HUES64 (cell line): Measurements from ENCODE around the gene PCBP2.

ENCODE experiments used
- H3K27ac ChIP-seq: 2 replicates; pipeline ENCODE4 v1.7.0; 2013; ENCODE audit warnings: low read depth, low read length, inconsistent platforms
- H3K27me3 ChIP-seq: 2 replicates; pipeline ENCODE4 v1.6.1; 2013; ENCODE audit warnings: mild to moderate bottlenecking, low read length; ENCODE audit not compliant: insufficient read depth
- H3K36me3 ChIP-seq: 2 replicates; pipeline ENCODE4 v1.6.1; 2013; ENCODE audit warnings: mild to moderate bottlenecking, low read length; ENCODE audit not compliant: insufficient read depth
- H3K4me1 ChIP-seq: 2 replicates; pipeline ENCODE4 v1.6.1; 2013; ENCODE audit warnings: mild to moderate bottlenecking, low read length, moderate library complexity; ENCODE audit not compliant: insufficient read depth
- H3K4me3 ChIP-seq: 2 replicates; pipeline ENCODE4 v1.5.1; 2013; ENCODE audit warnings: mild to moderate bottlenecking, low read length, moderate library complexity
- H3K9ac ChIP-seq: 2 replicates; pipeline ENCODE4 v1.6.1; 2013; ENCODE audit warnings: mild to moderate bottlenecking, low read depth, low read length
- H3K9me3 ChIP-seq: 2 replicates; pipeline ENCODE4 v1.6.1; 2013; ENCODE audit warnings: low read depth, low read length; ENCODE audit not compliant: insufficient read depth
- WGBS: fragments of 150-250, 120-280 bp; methylation state at CpG from one replicate; pipeline ENCODE4 v1.1.7; 2013; ENCODE audit warnings: missing lambda C conversion rate; 5-methylcytosine and 5-hydroxymethylcytosine counted together

The PCBP2 gene

GRCh38 chr12:53505086-53505485 is 53.2 kb downstream of the PCBP2 start:
- Histone ChIP-seq H3K36me3 (peaks cover 42% of the 10 kb centered on the region), H3K27me3 (no peaks in the 10 kb centered on the region), H3K4me1 (peaks cover 8% of the 10 kb centered on the region), H3K4me3 (no peak overlapping the region), H3K9me3 (no peaks in the 10 kb centered on the region), H3K27ac (no peak overlapping the region), H3K9ac (no peak overlapping the region)
- WGBS = 97% methylated on average over 10 of the region's 10 CpGs

- Histone ChIP-seq H3K36me3 (peaks cover 42% of the 10 kb centered on the region), H3K27ac (no peak overlapping the region), H3K27me3 (no peaks in the 10 kb centered on the region), H3K9me3 (no peaks in the 10 kb centered on the region), H3K4me3 (no peak overlapping the region), H3K4me1 (peaks cover 5% of the 10 kb centered on the region; the same call in 1 of the 2 replicates), H3K9ac (no peak overlapping the region)
- WGBS = 95% methylated on average over 19 of the region's 19 CpGs
These were observed 53.9 kb downstream of the PCBP2 start for GRCh38 chr12:53505555-53506449.

GRCh38 chr12:53506450-53506785 is 54.5 kb downstream of the PCBP2 start:
- H3K9ac ChIP-seq = no peak overlapping the region
- 80% methylated on average over 2 of the region's 2 CpGs for WGBS
- no peak overlapping the region for H3K27ac ChIP-seq
- H3K27me3 ChIP-seq = no peaks in the 10 kb centered on the region
- peaks cover 46% of the 10 kb centered on the region for H3K36me3 ChIP-seq
- no peaks in the 10 kb centered on the region for H3K9me3 ChIP-seq
- peaks cover 5% of the 10 kb centered on the region; the same call in 1 of the 2 replicates for H3K4me1 ChIP-seq
- no peak overlapping the region for H3K4me3 ChIP-seq

GRCh38 chr12:53506881-53507602 is 55.1 kb downstream of the PCBP2 start, which contains the start of gene NPFF:
Gene NPFF, minus strand, starts transcription at chr12:53507484. Its CDS starts 10 bp downstream, at chr12:53507474.
- WGBS = 88% methylated on average over 9 of the region's 9 CpGs
- Histone ChIP-seq H3K27ac (no peak within 1 kb of the TSS), H3K9me3 (no peaks in the 10 kb centered on the region), H3K9ac (peak within 1 kb of the TSS; percentile 26; the same call in 1 of the 2 replicates), H3K4me3 (no peak within 1 kb of the TSS), H3K27me3 (no peaks in the 10 kb centered on the region), H3K4me1 (no peaks in the 10 kb centered on the region; the same call in 1 of the 2 replicates), H3K36me3 (peaks cover 52% of the 10 kb centered on the region)

- Histone ChIP-seq H3K27me3 (no peaks in the 10 kb centered on the region), H3K4me1 (no peaks in the 10 kb centered on the region), H3K27ac (no peak overlapping the region), H3K9me3 (no peaks in the 10 kb centered on the region), H3K4me3 (no peak overlapping the region), H3K36me3 (peaks cover 57% of the 10 kb centered on the region), H3K9ac (no peak overlapping the region)
- 82% methylated on average over 4 of the region's 4 CpGs for WGBS
These were observed 55.6 kb downstream of the PCBP2 start for GRCh38 chr12:53507603-53507885.

- no peaks in the 10 kb centered on the region for H3K27me3 ChIP-seq
- H3K27ac ChIP-seq = no peak overlapping the region
- H3K36me3 ChIP-seq = peaks cover 64% of the 10 kb centered on the region
- no peak overlapping the region for H3K9ac ChIP-seq
- no peak overlapping the region for H3K4me3 ChIP-seq
- no peaks in the 10 kb centered on the region for H3K4me1 ChIP-seq
- 40% methylated on average over 7 of the region's 7 CpGs for WGBS
- no peaks in the 10 kb centered on the region for H3K9me3 ChIP-seq
These were observed 56.8 kb downstream of the PCBP2 start for GRCh38 chr12:53508534-53509170.

GRCh38 chr12:53510181-53510812 is 58.4 kb downstream of the PCBP2 start:
- Histone ChIP-seq H3K9me3 (no peaks in the 10 kb centered on the region), H3K4me3 (no peak overlapping the region), H3K27me3 (no peaks in the 10 kb centered on the region), H3K36me3 (peaks cover 64% of the 10 kb centered on the region), H3K27ac (no peak overlapping the region), H3K4me1 (no peaks in the 10 kb centered on the region), H3K9ac (no peak overlapping the region)
- 96% methylated on average over 9 of the region's 9 CpGs for WGBS

- Histone ChIP-seq H3K27me3 (no peaks in the 10 kb centered on the region), H3K36me3 (peaks cover 61% of the 10 kb centered on the region), H3K9me3 (no peaks in the 10 kb centered on the region), H3K4me1 (no peaks in the 10 kb centered on the region), H3K9ac (no peak overlapping the region), H3K4me3 (no peak overlapping the region), H3K27ac (no peak overlapping the region)
- WGBS = 94% methylated on average over 5 of the region's 6 CpGs
These were observed 62.0 kb downstream of the PCBP2 start for GRCh38 chr12:53513712-53514410.

- Histone ChIP-seq H3K4me1 (no peaks in the 10 kb centered on the region), H3K27me3 (no peaks in the 10 kb centered on the region), H3K4me3 (no peak overlapping the region), H3K9me3 (no peaks in the 10 kb centered on the region), H3K27ac (no peak overlapping the region), H3K9ac (no peak overlapping the region), H3K36me3 (peaks cover 66% of the 10 kb centered on the region)
- WGBS = 92% methylated on average over 4 of the region's 6 CpGs
These were observed 62.9 kb downstream of the PCBP2 start for GRCh38 chr12:53514628-53515290.

GRCh38 chr12:53515291-53515680 is 63.4 kb downstream of the PCBP2 start:
- WGBS = 85% methylated on average over 2 of the region's 2 CpGs
- no peak overlapping the region for H3K4me3 ChIP-seq
- H3K27me3 ChIP-seq = no peaks in the 10 kb centered on the region
- no peaks in the 10 kb centered on the region for H3K9me3 ChIP-seq
- no peak overlapping the region for H3K9ac ChIP-seq
- H3K27ac ChIP-seq = no peak overlapping the region
- peaks cover 71% of the 10 kb centered on the region for H3K36me3 ChIP-seq
- no peaks in the 10 kb centered on the region for H3K4me1 ChIP-seq
